Raji (cell line): Measurements from ENCODE around the gene FAM78A.

Source experiments
- POLR2A ChIP-seq: IDR thresholded peaks from 2 replicates; pipeline ENCODE4 v1.6.1; 2011; ENCODE audit warnings: low read depth, low read length, control low read depth; ENCODE audit not compliant: insufficient read depth

The FAM78A gene

GRCh38 chr9:131276094-131276888 lies at the start of gene FAM78A:
TSS of gene FAM78A (minus strand) at chr9:131276510. CDS start at chr9:131276179, 331 bp downstream.
- TF ChIP-seq POLR2A: no peak

GRCh38 chr9:131324736-131325679 lies 48.7 kb upstream of the FAM78A start:
- TF ChIP-seq POLR2A: no peak

- TF ChIP-seq POLR2A: no peak
These were observed 47.3 kb upstream of the FAM78A start for GRCh38 chr9:131323629-131324028.

- no peak for TF ChIP-seq POLR2A
These were observed 43.8 kb upstream of the FAM78A start for GRCh38 chr9:131320031-131320685.

GRCh38 chr9:131319486-131319885 lies 43.2 kb upstream of the FAM78A start:
- TF ChIP-seq POLR2A: no peak

- TF ChIP-seq POLR2A: no peak
These were observed 42.1 kb upstream of the FAM78A start for GRCh38 chr9:131318231-131319085.

- no peak for TF ChIP-seq POLR2A
These were observed 36.8 kb upstream of the FAM78A start for GRCh38 chr9:131312822-131313770.

- TF ChIP-seq POLR2A: no peak
These were observed 35.9 kb upstream of the FAM78A start for GRCh38 chr9:131312246-131312645.

- no peak for TF ChIP-seq POLR2A
These were observed 34.7 kb upstream of the FAM78A start for GRCh38 chr9:131310833-131311554.

- no peak for TF ChIP-seq POLR2A
These were observed 33.4 kb upstream of the FAM78A start for GRCh38 chr9:131309530-131310276.

- TF ChIP-seq POLR2A: no peak
These were observed 32.7 kb upstream of the FAM78A start for GRCh38 chr9:131308906-131309529.

- no peak for TF ChIP-seq POLR2A
These were observed 32.1 kb upstream of the FAM78A start for GRCh38 chr9:131308452-131308851.

GRCh38 chr9:131307974-131308373 lies 31.7 kb upstream of the FAM78A start:
- TF ChIP-seq POLR2A: no peak
